Measurements from ENCODE around the gene ETS2.

The ETS2 gene

DNA sequence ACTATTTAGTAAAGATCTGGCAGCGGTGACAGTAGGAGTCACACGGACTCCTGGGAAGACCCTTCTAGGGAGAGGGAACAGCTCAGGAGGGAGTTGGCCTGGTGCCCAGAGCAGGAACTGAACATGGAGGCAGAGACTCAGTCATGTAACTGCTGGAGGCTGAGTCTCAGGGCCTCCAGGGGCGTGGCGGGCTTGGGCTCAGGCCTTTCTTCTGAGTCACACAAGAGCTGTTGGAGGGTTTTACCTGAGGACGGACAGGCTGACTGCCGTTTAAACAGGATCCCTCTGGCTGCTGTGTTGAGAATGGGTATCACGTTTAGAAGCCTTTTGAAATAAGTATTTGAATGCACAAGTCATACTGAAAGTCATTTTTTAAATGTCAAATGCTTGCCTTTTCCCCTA, 7.2 kb upstream of the ETS2 start:
- H3K4me2 ChIP-seq (ENCODE audit: low read length): peak overlapping the region; percentile 66

DNA sequence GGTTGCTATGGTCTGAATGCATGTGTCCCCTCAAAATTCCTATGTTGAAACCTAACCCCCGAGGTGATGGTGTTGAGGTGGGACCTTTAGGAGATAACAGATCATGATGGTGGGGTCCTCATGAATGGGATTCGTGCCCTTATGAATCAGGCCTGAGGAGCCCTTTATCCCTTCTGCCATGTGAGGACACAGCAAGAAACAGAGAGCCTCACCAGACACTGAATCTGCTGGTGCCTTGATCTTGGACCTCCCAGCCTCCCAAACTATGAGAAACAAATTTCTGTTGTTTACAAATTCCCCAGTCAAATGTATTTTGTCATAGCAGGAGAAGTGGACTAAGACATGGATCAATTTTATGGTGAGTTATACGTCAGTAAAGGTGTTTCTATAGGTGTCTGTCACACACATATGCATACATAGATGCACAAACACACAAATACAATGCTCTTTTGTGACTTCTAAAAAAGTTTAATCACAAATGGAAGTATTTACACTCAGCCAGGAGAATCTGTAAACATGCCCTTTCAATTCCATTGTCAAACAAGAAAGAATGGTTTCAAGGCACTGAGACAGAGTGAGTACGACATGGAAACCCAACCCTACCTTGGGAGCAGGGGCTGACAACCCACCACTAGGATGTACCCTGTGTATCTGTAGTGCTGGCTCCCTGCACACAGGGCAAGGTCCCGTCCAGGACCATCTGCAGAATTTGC, 5.5 kb upstream of the ETS2 start:
- H3K9me3 ChIP-seq (ENCODE audit: insufficient read depth, low read length): no peaks in the 10 kb centered on the region
- no peak for TF ChIP-seq EZH2phosphoT487 (IDR thresholded peaks at IDR 0.05; ENCODE audit: low read depth)
- TF ChIP-seq, protein P1, sequence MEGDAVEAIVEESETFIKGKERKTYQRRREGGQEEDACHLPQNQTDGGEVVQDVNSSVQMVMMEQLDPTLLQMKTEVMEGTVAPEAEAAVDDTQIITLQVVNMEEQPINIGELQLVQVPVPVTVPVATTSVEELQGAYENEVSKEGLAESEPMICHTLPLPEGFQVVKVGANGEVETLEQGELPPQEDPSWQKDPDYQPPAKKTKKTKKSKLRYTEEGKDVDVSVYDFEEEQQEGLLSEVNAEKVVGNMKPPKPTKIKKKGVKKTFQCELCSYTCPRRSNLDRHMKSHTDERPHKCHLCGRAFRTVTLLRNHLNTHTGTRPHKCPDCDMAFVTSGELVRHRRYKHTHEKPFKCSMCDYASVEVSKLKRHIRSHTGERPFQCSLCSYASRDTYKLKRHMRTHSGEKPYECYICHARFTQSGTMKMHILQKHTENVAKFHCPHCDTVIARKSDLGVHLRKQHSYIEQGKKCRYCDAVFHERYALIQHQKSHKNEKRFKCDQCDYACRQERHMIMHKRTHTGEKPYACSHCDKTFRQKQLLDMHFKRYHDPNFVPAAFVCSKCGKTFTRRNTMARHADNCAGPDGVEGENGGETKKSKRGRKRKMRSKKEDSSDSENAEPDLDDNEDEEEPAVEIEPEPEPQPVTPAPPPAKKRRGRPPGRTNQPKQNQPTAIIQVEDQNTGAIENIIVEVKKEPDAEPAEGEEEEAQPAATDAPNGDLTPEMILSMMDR (IDR thresholded peaks at IDR 0.05; ENCODE audit: low read depth, low read length): no peak
- no peak overlapping the region for H2AFZ ChIP-seq (ENCODE audit: low read depth, low read length)
- H3K4me3 ChIP-seq (ENCODE audit: low read length): no peak overlapping the region
- no peaks in the 10 kb centered on the region for H3K79me2 ChIP-seq (ENCODE audit: low read length)
- no peaks in the 10 kb centered on the region for H4K20me1 ChIP-seq (ENCODE audit: insufficient read depth, low read length)
- no peak overlapping the region for H3K27ac ChIP-seq (ENCODE audit: low read length)
- peaks cover 29% of the 10 kb centered on the region for H3K4me1 ChIP-seq (ENCODE audit: low read length)
- no peaks in the 10 kb centered on the region for H3K36me3 ChIP-seq (replicated peaks; ENCODE audit: low read depth, low read length)
- H3K4me2 ChIP-seq (ENCODE audit: low read length): no peak overlapping the region
- H3K9ac ChIP-seq (ENCODE audit: low read length): no peak overlapping the region
- H3K27me3 ChIP-seq (ENCODE audit: low read depth, low read length): peaks cover 2% of the 10 kb centered on the region; the same call in 1 of the 2 replicates

More for the DNA sequence above, 7.2 kb upstream of the ETS2 start:
- Histone ChIP-seq H3K27me3 (ENCODE audit: low read depth, low read length) (peaks cover 2% of the 10 kb centered on the region; the same call in 1 of the 2 replicates), H2AFZ (ENCODE audit: low read depth, low read length) (no peak overlapping the region; the same call in 1 of the 2 replicates), H3K79me2 (ENCODE audit: low read length) (no peaks in the 10 kb centered on the region), H3K27ac (ENCODE audit: low read length) (peak overlapping the region; percentile 53), H3K9ac (ENCODE audit: low read length) (peak overlapping the region; percentile 13; the same call in 1 of the 2 replicates), H3K9me3 (ENCODE audit: insufficient read depth, low read length) (no peaks in the 10 kb centered on the region), H4K20me1 (ENCODE audit: insufficient read depth, low read length) (no peaks in the 10 kb centered on the region), H3K4me3 (ENCODE audit: low read length) (peak overlapping the region; percentile 38; the same call in 1 of the 2 replicates), H3K4me1 (ENCODE audit: low read length) (peaks cover 16% of the 10 kb centered on the region), H3K36me3 (replicated peaks; ENCODE audit: low read depth, low read length) (no peaks in the 10 kb centered on the region)
- TF ChIP-seq, protein P1 (IDR thresholded peaks at IDR 0.05; ENCODE audit: low read depth, low read length): no peak

DNA sequence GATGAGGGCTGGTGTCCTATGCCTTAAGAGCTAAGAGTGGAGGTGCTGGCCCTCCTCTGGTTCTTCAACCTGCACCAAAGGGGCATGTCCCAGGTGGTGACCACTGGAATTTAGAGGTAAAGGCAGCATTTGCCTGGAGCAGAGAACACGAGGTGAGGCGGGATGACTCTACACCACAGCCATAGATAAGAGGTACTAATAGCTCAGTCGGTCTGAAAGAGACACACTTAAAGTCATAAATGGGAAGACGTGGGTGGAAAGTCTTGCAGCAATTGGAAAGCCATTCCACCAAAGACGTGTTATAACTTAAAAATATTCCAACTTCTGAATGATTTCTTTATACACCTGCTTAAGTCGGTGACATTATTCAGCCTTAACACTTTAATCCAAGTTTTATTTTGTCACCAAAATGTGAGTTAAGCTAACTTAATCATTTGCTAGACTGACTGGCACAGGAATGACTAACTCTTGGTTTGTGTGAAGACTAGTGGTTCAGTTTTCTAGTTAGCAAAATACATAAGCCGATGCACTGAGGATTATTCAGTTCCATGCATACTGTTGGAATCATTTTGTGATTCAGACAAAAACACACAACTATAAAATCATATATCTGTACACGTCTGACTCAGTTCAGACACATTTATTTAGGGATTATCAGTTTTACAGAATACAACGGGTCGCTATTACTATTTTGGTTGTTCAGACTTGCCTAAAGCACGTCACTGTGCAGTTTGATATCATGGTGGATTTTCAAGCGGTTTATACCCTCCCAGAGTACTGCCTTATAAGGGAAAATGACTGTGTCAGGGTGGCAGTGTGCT, 4.6 kb upstream of the ETS2 start:
- no peaks in the 10 kb centered on the region for H3K9me3 ChIP-seq (ENCODE audit: insufficient read depth, low read length)
- H4K20me1 ChIP-seq (ENCODE audit: insufficient read depth, low read length): no peaks in the 10 kb centered on the region
- TF ChIP-seq, protein P1 (IDR thresholded peaks at IDR 0.05; ENCODE audit: low read depth, low read length): no peak
- TF ChIP-seq EZH2phosphoT487 (IDR thresholded peaks at IDR 0.05; ENCODE audit: low read depth): no peak
- H3K79me2 ChIP-seq (ENCODE audit: low read length): peaks cover 4% of the 10 kb centered on the region
- no peak overlapping the region for H3K4me3 ChIP-seq (ENCODE audit: low read length)
- no peak overlapping the region for H3K4me2 ChIP-seq (ENCODE audit: low read length)
- no peaks in the 10 kb centered on the region for H3K36me3 ChIP-seq (replicated peaks; ENCODE audit: low read depth, low read length)
- H2AFZ ChIP-seq (ENCODE audit: low read depth, low read length): no peak overlapping the region
- H3K4me1 ChIP-seq (ENCODE audit: low read length): peaks cover 30% of the 10 kb centered on the region
- H3K27me3 ChIP-seq (ENCODE audit: low read depth, low read length): peaks cover 2% of the 10 kb centered on the region; the same call in 1 of the 2 replicates
- H3K27ac ChIP-seq (ENCODE audit: low read length): no peak overlapping the region
- H3K9ac ChIP-seq (ENCODE audit: low read length): no peak overlapping the region
